Amniotic epithelial cell (primary cell): Measurements from ENCODE around the gene LACC1.

ENCODE experiments used
- DNase-seq: peaks from one replicate; pipeline ENCODE4 v3.0.0-alpha.2; 2010; ENCODE audit warnings: low read depth

LACC1 gene

DNA sequence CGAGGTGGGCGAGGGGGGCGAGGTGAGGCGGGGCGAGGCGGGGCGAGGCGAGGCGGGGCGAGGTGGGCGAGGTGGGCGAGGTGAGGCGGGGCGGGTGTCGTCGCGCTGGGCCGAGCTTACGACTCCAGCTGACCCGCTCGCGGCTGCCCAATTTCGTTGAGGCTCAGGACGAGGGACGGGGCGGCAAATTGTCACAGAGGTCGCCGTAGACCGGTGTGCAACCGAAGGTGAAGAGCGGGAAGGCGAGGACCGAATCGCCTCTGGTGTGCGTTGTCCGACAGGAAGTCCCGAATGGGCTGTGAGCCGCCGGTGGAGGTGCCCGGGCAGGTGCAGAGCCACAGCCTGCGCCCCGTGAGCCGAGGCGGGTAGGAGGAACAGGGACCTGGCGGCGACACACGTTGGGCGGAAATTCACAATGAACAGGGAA lies at the start of gene LACC1:
LACC1 (plus strand) TSS at position 150 of the 427 bp plus-strand sequence. CDS start 1,082 bp downstream, outside the sequence.
- no peak for DNase-seq

DNA sequence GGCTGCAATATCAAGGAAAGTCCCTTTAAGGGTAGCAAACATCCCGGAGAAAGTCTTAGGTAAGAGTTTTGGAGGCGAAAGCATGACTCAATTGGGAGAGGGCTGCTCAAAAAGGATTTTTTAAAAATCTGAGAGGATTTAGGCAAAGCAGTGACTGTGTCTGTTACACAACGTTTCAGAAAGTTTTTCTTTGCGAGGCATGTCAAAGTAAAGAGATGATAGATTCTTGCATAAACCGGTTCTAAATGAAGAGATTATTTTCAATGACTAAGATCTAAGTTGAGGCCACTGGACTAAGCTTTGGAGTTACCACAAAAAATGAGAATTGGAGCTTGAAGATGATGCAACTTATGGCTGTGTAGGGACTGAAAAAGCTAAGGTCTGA lies 49.2 kb upstream of the LACC1 start:
- DNase-seq = peak; percentile 98

DNA sequence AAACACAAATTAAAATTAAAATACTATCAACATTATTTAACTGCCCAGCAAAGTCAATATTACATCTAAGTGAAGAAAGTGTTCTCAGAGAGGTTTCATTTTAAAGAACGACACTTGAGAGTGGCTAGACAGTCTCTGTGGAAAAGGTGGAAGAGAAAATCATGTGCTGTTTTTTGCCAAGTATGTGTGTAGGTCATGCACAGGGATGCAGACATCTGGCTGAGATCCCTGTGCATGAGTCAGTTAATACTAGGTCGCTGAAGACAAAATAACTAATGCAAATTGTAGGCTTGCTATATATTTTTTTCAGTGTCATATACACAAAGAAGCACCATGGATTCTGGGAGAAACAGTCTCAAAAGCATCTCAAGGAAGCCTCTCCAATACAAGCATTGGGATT lies 48.6 kb upstream of the LACC1 start:
- DNase-seq = peak; percentile 65

DNA sequence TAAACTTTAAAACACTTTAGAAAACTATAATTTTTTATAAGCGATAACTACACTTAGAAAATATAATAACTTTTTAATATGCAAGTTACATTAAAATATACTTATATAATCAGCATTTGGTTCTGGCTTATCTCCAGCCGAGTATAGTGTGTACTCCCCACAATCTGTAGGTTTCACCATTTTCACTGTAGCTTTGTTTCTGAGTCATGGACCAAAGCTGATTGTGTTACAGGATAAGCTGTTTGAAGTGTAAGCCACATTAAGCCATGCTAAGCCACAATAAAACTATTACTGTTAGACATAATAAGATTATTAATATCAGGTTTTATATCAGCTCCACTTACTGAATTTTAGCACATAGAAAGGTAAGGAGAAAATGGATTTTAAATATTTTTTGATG lies 44.0 kb upstream of the LACC1 start:
- peak; percentile 87 for DNase-seq

DNA sequence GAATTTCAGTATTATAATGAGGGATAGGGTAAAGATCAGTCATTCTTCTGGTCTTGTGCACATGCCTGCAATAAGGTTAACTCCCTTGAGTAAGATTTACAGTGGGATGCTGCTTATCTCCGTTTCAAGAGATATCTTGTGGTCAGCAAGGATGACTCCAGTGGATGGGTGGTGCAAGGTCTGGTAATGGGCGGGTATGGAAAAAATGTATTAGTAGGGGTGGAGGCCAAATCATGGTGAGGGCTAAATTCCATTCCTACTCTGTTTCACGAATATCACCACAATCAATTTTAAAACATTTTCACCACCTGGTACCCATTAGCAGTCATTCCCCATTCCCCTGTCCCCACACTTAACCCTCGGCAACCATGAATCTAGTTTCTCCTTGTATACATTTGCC lies 40.8 kb upstream of the LACC1 start:
- DNase-seq = peak; percentile 97

DNA sequence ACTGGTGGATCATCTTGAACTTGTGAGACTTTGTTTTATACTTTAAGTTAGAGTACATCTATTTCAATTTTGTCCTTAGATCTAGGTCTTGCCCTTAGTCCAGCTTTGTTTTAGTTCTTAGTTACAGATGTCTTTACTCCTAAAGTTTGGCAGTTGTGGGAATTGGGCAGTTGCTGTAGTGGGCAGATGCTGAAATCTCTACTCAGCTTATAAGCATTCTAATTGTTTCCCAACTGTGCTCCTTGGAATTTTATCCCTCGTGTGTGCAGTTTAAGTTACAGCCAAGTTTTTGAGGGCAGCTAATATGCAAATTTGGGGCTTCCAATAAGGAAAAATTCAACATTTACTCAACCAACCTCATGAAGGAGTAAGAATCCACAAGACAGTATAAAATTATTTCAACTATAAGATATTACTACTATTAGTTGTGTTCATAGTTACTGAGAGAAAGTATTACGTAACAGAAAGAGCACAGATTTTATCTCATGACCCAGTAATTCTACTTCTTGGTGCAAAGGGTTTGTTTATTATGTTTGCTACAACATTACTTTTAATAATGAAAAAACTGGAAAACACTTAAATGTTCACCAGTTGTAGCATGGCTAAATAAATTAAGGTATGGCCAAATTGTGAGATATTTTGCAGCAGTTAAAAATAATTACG lies 33.1 kb upstream of the LACC1 start:
- DNase-seq = peak; percentile 84

DNA sequence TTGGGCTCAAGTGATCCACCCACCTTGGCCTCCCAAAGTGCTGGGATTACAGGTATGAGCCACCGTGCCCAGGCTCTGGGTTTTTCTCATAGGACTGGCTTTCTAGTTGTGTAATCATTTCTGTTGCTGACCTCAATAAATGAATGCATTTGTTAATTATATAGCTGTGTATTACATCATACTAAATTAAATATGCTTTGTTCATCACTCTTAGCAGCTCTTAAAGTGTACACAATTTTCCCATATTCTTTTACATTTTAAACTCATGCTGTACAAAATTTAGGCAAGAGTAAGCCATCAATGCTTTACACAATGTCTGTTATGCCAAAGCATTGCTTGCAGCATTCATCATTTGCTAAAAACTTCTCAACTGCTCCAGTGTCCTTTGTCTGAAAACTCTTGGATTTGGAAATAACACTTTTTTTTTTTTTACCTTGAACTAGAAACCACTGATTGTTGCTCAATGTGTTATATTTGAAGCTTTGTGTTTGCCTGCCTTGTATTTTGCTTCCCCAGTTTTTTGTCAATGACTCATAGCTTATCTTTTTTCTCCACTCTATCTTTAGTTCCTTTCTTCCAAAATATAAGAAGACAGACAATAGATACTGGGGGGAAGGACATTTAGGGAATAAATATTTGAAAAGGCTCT lies 31.6 kb upstream of the LACC1 start:
- peak; percentile 88 for DNase-seq

DNA sequence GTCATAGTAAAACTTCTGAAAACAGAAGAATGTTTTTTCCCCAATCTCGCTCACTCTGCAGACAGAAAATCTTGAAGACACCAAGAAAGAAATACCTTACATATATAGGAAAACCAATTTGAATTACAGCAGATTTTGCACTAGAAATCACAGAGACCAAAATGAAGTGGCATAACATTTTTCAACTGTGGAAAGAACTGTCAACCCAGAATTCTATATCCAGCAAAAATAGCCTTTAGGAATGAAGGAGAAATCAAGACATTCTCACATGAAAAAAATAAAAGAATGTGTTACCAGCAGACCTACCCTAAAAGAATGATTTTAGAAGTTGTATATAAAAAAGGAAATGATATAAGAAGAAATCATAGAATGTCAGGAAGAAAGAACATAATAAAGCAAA lies 28.8 kb upstream of the LACC1 start:
- DNase-seq = peak; percentile 33

DNA sequence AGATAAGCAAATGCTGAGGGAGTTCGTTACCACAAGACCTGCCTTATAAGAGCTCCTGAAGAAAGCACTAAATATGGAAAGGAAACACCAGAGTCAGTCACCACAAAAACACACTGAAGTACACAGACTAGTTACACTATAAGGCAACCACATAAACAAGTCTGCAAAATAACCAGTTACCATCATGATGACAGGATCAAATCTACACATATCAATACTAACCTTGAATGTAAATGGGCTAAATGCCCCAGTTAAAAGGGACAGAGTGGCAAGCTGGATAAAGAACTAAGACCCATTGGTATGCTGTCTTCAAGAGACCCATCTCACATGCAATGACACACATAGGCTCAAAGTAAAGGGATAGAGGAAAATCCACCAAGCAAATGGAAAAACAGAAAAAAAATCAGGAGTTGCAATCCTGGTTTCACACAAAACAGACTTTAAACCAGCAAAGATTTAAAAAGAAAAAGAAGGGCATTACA lies 26.7 kb upstream of the LACC1 start:
- DNase-seq = no peak

DNA sequence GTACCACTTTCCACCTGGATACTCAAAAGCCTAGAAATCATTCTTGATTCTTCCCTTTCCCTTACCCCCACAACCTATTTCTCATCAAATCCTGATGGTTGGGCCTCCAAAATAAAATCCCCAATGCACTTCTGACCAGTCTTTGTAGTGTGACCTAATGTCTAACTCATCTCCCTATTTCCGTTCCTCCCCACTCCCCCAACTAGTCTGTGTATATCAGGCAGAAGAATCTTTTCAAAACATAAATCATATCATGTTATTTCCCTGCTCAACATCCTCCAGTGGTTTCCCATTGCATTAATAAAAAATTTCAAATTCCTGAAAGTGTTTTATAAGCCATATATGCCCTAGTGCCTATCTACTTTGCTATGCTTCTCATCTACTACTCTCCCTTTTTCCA lies 17.8 kb upstream of the LACC1 start:
- peak; percentile 64 for DNase-seq

DNA sequence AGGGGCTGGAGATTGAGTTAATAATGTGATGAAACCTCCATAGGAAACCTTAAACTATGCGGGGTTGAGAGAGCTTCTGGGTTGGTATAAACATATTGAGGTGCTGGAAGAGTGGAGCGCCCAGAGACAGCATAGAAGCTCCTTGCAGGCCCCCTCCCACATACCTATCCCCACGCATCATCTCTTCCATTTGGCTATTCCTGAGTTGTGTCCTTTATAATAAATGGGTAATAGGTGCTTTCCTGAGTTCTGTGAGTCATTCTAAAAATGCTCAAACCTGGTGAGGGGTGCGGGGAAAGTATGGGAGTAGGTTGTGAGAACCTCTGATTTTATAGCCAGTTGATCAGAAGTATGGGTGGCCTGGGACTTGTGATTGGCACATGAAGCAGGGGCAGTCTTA lies 14.8 kb upstream of the LACC1 start:
- no peak for DNase-seq

DNA sequence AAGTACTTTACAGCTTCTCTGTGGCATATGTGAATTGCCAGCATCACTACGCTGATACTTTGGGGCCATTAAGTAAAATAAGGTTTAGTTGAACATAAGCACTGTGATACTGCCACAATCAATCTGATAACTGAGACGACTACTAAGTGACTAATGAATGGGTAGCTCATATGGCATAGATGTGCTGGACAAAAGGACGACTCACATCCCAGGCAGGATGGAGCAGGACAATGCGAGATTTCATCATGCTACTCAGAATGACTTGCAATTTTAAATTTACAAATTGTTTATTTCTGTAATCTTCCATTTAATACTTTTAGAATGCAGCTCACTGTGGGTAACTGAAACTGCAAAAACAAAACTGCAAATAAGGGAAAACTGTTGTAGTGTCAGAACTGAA lies 13.8 kb upstream of the LACC1 start:
- peak; percentile 47 for DNase-seq

DNA sequence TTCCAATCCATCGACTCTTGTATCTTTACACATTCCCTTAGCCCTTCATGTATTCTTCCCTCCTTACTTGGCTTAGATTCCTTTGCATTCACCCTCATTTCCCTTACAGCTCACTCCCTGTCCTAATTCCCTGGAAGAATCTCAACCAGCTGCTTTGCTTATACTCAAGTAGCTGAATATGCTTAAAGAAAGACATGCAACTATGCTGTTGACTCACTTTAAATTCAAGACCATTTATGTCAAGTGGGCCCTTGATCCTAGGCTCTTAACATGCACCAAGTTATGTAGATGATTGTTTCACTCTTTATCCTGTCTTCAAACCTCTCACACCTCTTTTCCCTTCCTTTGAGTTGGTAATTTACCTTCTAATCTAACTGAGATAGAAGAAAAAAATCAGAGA lies 7.5 kb upstream of the LACC1 start:
- no peak for DNase-seq

DNA sequence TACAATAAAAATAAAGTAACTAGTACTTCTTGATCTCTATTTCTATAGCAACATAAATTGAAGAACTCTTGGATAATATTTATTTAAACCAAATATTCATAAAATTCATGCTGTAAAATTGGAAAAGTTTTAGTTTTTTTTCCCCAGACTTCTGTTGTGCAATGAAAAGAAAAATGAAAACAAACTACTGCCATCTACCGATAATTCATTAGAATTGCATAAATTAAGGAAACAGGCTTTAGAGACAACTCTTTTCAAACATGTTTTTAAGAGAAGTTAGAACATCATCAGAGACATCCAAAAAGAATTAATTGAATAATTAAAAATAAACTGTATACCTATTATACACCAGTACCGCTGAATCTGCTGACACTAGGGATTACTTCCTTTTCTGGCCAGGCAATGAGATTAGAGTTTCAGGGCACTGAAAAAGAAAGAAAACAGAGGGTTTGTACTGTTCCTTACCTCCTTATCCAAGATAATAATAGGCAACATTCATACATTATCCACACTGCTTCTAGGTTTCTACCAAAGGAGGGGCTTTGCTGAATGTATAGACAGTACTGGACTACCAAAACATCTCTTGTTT lies 5.1 kb upstream of the LACC1 start:
- peak; percentile 37 for DNase-seq

DNA sequence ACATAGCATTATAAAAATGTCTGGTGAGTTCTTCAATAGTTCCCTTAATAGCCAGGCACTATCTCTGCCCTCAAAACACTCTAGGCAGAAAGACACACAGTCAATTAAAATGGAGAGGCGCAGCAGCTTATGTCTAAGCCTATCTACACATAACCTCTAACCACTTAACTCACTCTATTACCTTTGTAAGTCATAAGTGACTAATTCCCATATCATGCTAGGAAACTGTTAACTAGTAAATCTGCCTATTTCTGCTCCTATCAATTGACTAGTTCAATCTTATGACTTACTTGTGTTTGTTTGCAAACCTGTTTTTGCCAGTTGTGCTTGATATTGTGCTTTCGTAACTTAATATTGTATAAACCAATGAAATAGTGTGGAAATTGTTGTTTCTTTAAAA lies 3.3 kb upstream of the LACC1 start:
- no peak for DNase-seq

DNA sequence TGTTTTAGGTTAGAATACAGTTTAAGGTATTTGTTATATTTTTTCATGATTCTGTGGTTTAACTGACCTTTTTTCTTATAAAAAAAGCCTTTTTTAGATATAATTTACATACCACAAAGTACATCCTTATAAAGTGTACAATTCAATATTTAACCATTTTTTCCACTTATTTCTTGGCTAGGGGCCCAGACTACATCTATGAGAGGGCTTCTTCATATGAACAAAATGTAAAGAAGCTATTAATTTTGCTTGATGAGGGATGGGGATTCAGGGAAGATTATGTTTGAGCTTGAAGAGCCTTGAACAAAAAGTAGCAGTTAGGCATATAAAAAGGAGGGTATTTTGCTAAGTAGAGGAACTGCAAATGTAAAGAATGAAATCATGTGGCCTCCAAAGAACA lies 2.4 kb upstream of the LACC1 start:
- DNase-seq = no peak

DNA sequence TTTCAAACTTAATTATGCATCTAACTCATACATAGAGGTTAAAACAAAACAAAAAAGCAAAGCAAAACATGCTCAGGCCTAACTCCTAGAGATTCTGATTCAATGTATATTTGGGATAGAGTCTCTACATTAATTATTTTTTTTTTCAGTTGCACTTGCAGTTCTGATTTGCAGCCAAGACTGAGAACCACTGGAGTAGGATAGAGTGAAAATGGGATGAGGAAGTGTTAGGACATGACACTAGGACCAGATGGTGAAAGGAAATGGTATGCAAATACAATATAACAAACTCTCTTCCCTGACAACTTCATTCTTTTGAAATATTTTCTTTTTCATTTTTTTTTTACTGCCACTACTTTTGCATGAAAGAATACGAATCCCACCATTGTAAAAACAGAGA lies 1.9 kb upstream of the LACC1 start:
- DNase-seq = no peak

DNA sequence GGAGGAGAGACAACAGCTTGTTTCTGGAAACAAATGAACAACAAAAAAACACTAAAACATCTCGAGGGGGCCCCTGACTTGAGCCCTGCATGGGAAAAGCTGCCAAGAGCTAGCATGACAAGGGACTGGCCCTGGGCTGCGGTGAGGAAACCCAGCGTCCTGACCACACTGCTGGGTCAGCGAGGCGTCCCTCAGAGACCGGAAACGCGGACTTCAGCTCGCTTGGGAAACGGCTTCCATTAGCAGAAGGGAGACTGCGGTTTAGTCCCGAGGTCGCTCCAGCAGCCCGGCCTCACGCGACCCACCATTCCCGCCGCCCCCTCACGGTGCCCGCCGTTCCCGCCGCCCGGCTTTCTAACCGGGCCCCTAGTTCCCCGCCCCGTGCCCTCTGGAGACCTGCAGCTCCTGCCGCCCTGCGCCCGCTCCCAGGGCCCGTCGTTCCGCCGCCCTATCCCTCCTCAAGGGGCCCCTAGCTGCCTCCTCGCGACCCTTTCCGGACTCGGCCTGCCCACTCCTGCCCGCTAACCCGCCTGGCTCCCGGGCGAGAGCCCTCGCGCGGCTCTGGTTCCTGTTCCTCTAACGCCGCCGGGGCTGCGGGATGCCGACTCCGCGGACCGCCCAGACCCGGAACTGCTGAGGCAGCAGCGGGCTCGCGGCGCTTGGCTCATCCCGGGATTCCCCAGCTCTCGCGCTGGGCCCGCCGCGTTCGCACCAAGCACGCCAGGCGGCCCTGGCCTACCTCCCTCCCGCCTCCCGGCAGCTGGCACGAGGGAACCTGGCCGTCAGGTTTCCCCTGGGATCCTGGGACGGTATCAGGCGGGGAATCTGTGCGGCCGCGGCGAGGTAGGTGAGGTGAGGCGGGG lies 581 bp upstream of the LACC1 start, which contains the start of gene CCDC122:
CCDC122 (minus strand) TSS at position 849 of the 863 bp plus-strand sequence. CDS start 10,364 bp downstream, outside the sequence.
- peak; percentile 80 for DNase-seq

DNA sequence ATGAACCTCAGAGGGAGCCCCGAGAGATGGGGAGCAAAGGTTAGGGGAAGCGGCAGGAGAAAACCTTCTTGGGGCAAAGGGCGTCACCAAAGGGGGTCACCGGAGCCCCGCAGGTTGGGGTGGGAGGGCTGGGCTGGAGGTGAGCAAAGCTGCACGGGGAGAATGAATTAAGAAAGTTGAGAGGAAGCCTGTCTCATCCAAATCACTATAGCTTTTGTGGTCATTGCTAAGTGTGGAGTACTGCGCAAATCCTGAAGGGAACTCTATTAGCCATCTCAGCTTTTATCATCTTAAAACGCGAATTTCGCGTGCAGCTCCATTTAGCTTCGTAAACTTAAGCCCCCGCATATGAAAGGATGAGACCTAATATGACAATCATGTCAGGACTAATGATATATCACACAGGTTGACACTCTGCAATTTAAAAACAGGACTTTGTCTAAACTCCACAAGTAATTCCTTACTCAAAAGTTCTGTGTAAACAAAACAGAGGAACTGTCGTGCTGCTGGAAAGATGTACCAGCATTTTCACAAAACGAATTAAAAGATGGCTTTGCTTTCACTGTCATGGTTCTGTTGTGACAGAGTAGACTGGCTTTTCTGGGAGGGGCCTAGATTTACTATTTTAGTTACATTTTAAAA lies 631 bp downstream of the LACC1 start:
- peak; percentile 11 for DNase-seq

DNA sequence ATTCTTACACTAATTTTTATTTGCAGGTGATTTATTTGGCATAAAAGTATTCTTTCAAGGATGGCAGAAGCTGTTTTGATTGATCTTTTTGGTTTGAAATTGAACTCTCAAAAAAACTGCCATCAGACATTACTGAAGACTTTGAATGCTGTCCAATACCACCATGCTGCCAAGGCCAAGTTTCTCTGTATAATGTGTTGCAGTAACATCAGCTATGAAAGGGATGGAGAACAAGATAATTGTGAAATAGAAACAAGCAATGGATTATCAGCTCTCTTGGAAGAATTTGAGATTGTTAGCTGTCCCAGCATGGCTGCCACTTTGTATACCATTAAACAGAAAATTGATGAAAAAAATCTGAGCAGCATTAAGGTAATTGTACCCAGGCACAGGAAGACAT lies 1.2 kb downstream of the LACC1 start:
- DNase-seq = peak; percentile 24

DNA sequence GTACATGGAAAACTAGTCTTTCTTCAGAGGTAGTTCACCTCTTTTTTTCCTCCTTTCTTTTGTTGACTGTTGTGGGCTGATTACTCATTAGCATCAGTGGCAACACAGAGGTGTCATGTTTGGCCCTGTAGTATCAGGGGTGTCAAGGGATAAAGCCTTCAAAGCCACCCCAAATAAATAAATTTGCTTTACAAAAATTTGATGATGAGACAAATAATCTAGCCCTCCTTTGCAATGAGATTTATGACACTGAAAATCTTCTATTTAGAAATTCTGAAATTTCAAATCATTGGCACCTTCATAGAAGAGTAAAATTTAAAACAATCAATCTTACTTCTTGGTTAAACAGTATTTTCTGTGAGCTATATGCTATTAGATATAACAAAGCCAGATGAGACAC lies 1.9 kb downstream of the LACC1 start:
- no peak for DNase-seq

DNA sequence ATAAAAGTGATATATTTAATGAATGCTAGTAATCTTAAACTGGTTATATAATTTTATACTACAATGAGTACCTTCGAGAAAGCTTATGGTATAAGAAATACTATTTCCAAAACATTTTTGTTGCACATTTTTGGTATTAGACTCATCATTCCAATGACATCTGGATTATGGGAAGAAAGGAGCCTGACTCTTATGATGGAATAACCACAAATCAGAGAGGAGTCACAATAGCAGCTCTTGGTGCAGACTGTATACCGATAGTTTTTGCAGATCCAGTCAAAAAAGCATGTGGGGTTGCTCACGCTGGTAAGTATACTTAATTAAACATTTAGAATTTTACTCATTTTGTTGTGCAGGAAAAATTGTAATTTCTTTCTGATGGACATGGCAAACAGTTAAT lies 3.9 kb downstream of the LACC1 start:
- peak; percentile 44 for DNase-seq
